AG10803 (cell line): ENCODE data around the gene ADM.

Experiments
- DNase-seq: peaks from one replicate; pipeline ENCODE4 v3.0.0; 2010; ENCODE audit warnings: low read depth
- H3K4me3 ChIP-seq: 2 replicates; pipeline ENCODE4 v1.5.1; 2011; ENCODE audit warnings: mild to moderate bottlenecking, low read length, control low read depth
- TF ChIP-seq, protein P1 (sequence below): conservative IDR thresholded peaks from 2 replicates; pipeline ENCODE4 v1.5.1; 2011; ENCODE audit warnings: mild to moderate bottlenecking, low read length, control low read depth, inconsistent platforms

The ADM gene

GRCh38 chr11:10352921-10353550 lies 48.2 kb downstream of the ADM start:
- no peak overlapping the region for H3K4me3 ChIP-seq

GRCh38 chr11:10354389-10354788 lies 49.5 kb downstream of the ADM start:
- TF ChIP-seq, protein P1, sequence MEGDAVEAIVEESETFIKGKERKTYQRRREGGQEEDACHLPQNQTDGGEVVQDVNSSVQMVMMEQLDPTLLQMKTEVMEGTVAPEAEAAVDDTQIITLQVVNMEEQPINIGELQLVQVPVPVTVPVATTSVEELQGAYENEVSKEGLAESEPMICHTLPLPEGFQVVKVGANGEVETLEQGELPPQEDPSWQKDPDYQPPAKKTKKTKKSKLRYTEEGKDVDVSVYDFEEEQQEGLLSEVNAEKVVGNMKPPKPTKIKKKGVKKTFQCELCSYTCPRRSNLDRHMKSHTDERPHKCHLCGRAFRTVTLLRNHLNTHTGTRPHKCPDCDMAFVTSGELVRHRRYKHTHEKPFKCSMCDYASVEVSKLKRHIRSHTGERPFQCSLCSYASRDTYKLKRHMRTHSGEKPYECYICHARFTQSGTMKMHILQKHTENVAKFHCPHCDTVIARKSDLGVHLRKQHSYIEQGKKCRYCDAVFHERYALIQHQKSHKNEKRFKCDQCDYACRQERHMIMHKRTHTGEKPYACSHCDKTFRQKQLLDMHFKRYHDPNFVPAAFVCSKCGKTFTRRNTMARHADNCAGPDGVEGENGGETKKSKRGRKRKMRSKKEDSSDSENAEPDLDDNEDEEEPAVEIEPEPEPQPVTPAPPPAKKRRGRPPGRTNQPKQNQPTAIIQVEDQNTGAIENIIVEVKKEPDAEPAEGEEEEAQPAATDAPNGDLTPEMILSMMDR: no peak
- no peak overlapping the region for H3K4me3 ChIP-seq
- DNase-seq: no peak

More at GRCh38 chr11:10352921-10353550, 48.2 kb downstream of the ADM start:
- no peak for DNase-seq
- TF ChIP-seq, protein P1: no peak

DNA sequence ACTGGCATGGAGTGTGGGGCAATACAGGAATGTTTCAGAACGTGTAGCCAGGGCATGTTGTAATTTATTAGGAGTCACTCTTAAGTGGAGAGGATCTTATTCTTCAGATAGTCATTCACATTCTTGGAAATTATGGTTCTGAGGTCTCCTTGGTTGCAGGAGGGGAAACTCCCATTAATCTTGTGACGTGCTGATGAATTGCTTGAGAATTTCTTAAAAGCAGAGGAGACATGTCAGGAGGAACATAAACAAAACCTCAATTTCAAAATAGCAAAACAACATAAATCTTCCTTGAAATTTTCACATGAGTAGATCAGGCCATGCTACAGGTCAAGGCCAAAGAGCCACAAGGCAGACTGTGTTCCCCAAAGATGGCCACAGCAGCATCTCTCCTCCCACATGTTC lies 50.4 kb downstream of the ADM start:
- TF ChIP-seq, protein P1: no peak
- DNase-seq: peak; percentile 86
- H3K4me3 ChIP-seq: no peak overlapping the region

DNA sequence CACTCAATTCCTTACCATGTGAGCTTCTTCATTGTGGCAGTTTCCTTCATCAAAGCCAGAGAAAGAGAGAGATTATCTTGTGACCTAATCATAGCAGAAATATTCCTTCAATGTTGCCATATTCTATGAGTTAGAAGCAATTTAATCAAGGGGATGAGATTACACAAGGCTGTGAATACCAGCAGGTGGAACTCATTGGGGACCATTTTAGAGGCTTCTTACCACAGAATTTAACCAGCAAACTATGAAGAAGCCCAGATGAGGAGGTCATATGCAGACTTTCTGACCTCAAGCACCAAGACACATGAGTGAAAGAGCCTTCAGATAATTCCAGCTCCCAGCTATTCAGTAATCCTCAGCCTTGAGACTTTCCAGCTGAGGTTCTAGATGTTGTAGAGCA lies 51.3 kb downstream of the ADM start:
- peak; percentile 65 for DNase-seq
- H3K4me3 ChIP-seq: no peak overlapping the region
- TF ChIP-seq, protein P1: no peak
